ENCODE results near the gene HSPA14.

The HSPA14 gene

DNA sequence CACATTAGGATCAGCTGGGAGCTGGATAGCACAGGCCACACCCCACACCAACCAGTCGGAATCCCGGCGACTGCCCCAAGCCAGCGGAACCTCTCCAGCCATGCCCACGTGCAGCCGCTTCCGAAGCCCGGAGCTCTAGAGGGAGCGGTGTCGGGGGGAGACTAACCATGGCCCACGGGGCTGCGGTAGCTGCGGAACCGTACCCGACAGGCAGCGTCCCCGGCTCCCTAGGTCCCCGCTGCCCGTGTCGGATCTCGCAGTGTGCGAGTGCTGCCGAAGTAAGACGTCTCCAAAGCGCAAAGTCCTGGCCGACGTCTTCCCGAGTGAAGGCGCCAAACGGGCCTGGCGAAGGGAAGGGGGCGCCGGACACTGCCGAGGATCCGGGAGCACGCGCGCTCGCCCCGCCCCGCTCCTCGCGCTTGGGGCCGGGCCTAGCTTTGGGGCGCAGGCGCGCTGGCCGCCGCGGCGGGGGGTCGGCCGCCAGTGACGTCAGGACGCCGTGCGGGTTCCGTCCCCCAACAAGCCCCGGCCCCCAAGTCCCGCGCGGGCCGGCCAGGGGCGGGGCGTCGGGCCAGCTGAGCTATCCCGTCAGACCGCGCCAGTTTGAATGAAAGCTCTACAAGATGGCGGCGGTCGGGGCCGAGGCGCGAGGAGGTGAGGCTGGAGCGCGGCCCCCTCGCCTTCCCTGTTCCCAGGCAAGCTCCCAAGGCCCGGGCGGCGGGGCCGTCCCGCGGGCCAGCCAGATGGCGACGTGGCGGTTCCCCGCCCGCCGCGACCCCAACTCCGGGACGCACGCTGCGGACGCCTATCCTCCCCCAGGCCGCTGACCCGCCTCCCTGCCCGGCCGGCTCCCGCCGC lies 40.4 kb downstream of the HSPA14 start, which contains the start of gene SUV39H2:
SUV39H2 (plus strand) TSS at position 601 of the 858 bp plus-strand sequence; CDS start at position 624, 23 bp downstream.
- Histone ChIP-seq H3K9me2 (replicated peaks; ENCODE audit: insufficient read depth, low read length) (no peaks in the 10 kb centered on the region), H2AFZ (ENCODE audit: low read depth, low read length, severe bottlenecking) (peak within 1 kb of the TSS; percentile 72), H3K4me2 (ENCODE audit: low read depth, low read length, poor library complexity, severe bottlenecking) (peak within 1 kb of the TSS; percentile 99), H3K9me3 (ENCODE audit: insufficient read depth, low read length) (no peaks in the 10 kb centered on the region), H4K20me1 (ENCODE audit: low read depth, low read length) (no peaks in the 10 kb centered on the region), H3K36me3 (ENCODE audit: low read length) (peaks cover 19% of the 10 kb centered on the region; the same call in 1 of the 2 replicates), H3K4me3 (ENCODE audit: insufficient read depth, low read length, poor library complexity, severe bottlenecking) (peak within 1 kb of the TSS; percentile 79), H3K9ac (ENCODE audit: low read length) (peak within 1 kb of the TSS; percentile 98), H3K27ac (ENCODE audit: low read depth, low read length) (peak within 1 kb of the TSS; percentile 63), H3K79me2 (ENCODE audit: insufficient read depth, low read length) (peaks cover 72% of the 10 kb centered on the region), H3F3A (ENCODE audit: insufficient read depth) (peaks cover 25% of the 10 kb centered on the region), H3K27me3 (ENCODE audit: low read length) (no peaks in the 10 kb centered on the region)
- TF ChIP-seq, protein P1, sequence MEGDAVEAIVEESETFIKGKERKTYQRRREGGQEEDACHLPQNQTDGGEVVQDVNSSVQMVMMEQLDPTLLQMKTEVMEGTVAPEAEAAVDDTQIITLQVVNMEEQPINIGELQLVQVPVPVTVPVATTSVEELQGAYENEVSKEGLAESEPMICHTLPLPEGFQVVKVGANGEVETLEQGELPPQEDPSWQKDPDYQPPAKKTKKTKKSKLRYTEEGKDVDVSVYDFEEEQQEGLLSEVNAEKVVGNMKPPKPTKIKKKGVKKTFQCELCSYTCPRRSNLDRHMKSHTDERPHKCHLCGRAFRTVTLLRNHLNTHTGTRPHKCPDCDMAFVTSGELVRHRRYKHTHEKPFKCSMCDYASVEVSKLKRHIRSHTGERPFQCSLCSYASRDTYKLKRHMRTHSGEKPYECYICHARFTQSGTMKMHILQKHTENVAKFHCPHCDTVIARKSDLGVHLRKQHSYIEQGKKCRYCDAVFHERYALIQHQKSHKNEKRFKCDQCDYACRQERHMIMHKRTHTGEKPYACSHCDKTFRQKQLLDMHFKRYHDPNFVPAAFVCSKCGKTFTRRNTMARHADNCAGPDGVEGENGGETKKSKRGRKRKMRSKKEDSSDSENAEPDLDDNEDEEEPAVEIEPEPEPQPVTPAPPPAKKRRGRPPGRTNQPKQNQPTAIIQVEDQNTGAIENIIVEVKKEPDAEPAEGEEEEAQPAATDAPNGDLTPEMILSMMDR (IDR thresholded peaks at IDR 0.05; ENCODE audit: insufficient read depth, low read length, poor library complexity, severe bottlenecking) = no peak
- TF ChIP-seq EZH2phosphoT487 (conservative IDR thresholded peaks at IDR 0.05; ENCODE audit: low read length) = no peak

DNA sequence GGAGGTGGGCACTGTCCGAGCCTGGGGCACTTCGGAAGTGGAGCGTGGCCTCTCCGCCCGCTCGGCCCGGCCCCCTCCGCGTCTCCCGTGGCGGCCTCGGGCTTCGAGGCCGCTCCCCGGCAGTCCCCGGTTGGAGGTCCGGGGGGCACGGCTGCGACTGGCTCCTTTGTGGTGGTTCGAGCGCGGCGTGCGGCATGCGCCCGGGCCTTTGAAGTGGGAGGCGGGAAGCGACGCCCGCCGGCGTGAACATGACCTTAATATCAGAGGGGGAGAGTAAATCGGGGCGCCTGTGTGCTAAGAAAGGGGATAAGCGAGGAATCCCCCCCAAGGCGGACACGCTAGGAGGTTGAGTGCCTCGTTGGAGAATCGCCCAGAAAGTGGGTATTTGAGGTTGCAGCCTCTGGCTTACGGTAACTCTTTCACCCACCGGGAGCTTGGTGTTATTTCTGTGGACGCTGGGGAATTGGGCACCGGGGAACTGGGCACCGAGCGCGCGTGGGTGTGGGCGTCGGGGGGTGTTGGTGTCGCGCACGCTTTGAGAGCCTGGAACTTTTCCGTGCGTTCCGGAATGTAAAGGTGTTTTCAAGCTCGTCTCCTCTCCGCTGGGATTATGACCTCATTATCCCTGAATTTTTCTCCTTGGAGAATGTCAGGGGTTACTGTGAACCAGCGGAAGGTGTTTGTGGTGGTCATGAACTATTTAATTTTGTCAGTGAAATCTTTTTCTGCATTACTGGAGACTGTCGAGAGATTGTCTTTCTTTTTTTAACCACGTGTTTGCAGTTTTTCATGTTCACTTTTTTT lies 41.2 kb downstream of the HSPA14 start:
- H3K4me2 ChIP-seq (ENCODE audit: low read depth, low read length, poor library complexity, severe bottlenecking) = peak overlapping the region; percentile 93
- peak overlapping the region; percentile 72 for H2AFZ ChIP-seq (ENCODE audit: low read depth, low read length, severe bottlenecking)
- no peaks in the 10 kb centered on the region for H3K9me3 ChIP-seq (ENCODE audit: insufficient read depth, low read length)
- H3K4me3 ChIP-seq (ENCODE audit: insufficient read depth, low read length, poor library complexity, severe bottlenecking) = peak overlapping the region; percentile 79
- H3K27me3 ChIP-seq (ENCODE audit: low read length) = no peaks in the 10 kb centered on the region
- H3K27ac ChIP-seq (ENCODE audit: low read depth, low read length) = peak overlapping the region; percentile 63
- H3K79me2 ChIP-seq (ENCODE audit: insufficient read depth, low read length) = peaks cover 80% of the 10 kb centered on the region
- TF ChIP-seq EZH2phosphoT487 (conservative IDR thresholded peaks at IDR 0.05; ENCODE audit: low read length) = no peak
- TF ChIP-seq, protein P1 (IDR thresholded peaks at IDR 0.05; ENCODE audit: insufficient read depth, low read length, poor library complexity, severe bottlenecking) = no peak
- H3K9ac ChIP-seq (ENCODE audit: low read length) = peak overlapping the region; percentile 98
- H4K20me1 ChIP-seq (ENCODE audit: low read depth, low read length) = no peaks in the 10 kb centered on the region
- peaks cover 19% of the 10 kb centered on the region for H3K36me3 ChIP-seq (ENCODE audit: low read length)
- H3K9me2 ChIP-seq (replicated peaks; ENCODE audit: insufficient read depth, low read length) = no peaks in the 10 kb centered on the region
- peaks cover 16% of the 10 kb centered on the region for H3F3A ChIP-seq (ENCODE audit: insufficient read depth)

DNA sequence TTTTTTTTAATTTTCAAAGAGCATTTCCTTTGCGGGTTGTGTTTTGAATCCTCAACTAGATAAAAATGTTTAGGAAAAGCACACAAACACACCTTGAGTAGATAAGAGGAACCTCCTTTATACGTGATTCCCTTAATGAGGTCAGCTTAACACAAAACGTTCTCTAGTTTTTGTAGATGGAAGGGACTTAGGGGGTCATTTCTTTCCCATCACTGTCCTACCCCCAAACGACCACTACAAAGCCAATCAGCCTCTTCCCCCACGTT lies 41.8 kb downstream of the HSPA14 start:
- Histone ChIP-seq H3K9me2 (replicated peaks; ENCODE audit: insufficient read depth, low read length) (no peaks in the 10 kb centered on the region), H4K20me1 (ENCODE audit: low read depth, low read length) (no peaks in the 10 kb centered on the region), H3K27me3 (ENCODE audit: low read length) (no peaks in the 10 kb centered on the region), H3K27ac (ENCODE audit: low read depth, low read length) (peak overlapping the region; percentile 63; the same call in 1 of the 2 replicates), H3F3A (ENCODE audit: insufficient read depth) (peaks cover 13% of the 10 kb centered on the region), H3K36me3 (ENCODE audit: low read length) (peaks cover 20% of the 10 kb centered on the region), H3K9ac (ENCODE audit: low read length) (peak overlapping the region; percentile 98), H3K9me3 (ENCODE audit: insufficient read depth, low read length) (no peaks in the 10 kb centered on the region), H3K4me3 (ENCODE audit: insufficient read depth, low read length, poor library complexity, severe bottlenecking) (peak overlapping the region; percentile 79), H3K4me2 (ENCODE audit: low read depth, low read length, poor library complexity, severe bottlenecking) (peak overlapping the region; percentile 93), H3K79me2 (ENCODE audit: insufficient read depth, low read length) (peaks cover 85% of the 10 kb centered on the region), H2AFZ (ENCODE audit: low read depth, low read length, severe bottlenecking) (no peak overlapping the region)
- TF ChIP-seq, protein P1 (IDR thresholded peaks at IDR 0.05; ENCODE audit: insufficient read depth, low read length, poor library complexity, severe bottlenecking) = no peak
- no peak for TF ChIP-seq EZH2phosphoT487 (conservative IDR thresholded peaks at IDR 0.05; ENCODE audit: low read length)

All from SU-DHL-6 (cell line).